IMR-90 (cell line): ENCODE data around the gene DNAH3. TPM values are rescaled to one million over a fixed set of nuclear protein-coding genes. Genes with fewer than 3 reads are reported as not detected.
A peak's percentile ranks its signal among the peaks of the same experiment; 100 is the strongest.

ENCODE experiments used
- ATAC-seq: fragments of 200-7000 bp; cut with Tn5 transposase; 2 replicates; pipeline ENCODE4 v1.9.1; 2020; ENCODE audit warnings: low read depth, mild to moderate bottlenecking, moderate library complexity
- BruUV-seq: library from RNA; stranded (reverse); fragments of 400-500 nt; replicated peaks from 2 replicates; lab custom pipeline; 2021; lab: Mats Ljungman, UMichigan
- CTCF ChIA-PET: fragments of 300-600 bp; formaldehyde crosslinking; extraction: SDS; loops from one replicate; lab custom pipeline; 2021; ENCODE audit warnings: antibody characterized with exemption; lab: Yijun Ruan, JAX
- POLR2A ChIA-PET: fragments of 300-600 bp; sonication (Branson Sonifier 250); formaldehyde crosslinking; loops from one replicate; lab custom pipeline; 2022; ENCODE audit warnings: antibody characterized with exemption; ENCODE audit not compliant: unreplicated experiment; lab: Charles Lee
- DNase-seq: peaks from one replicate; pipeline ENCODE4 v3.0.0; 2013
- H2AFZ ChIP-seq: replicated peaks from 2 replicates; pipeline ENCODE3; 2013; ENCODE audit warnings: low read length, mild to moderate bottlenecking; ENCODE audit not compliant: poor library complexity
- H2AK5ac ChIP-seq: 2 replicates; pipeline ENCODE4 v1.6.1; 2013; ENCODE audit warnings: low read depth, low read length, inconsistent platforms
- H2AK9ac ChIP-seq: replicated peaks from 2 replicates; pipeline ENCODE3; 2013; ENCODE audit warnings: mild to moderate bottlenecking, low read depth, low read length, moderate library complexity; ENCODE audit not compliant: poor library complexity
- H2BK120ac ChIP-seq: 2 replicates; pipeline ENCODE4 v1.6.1; 2013; ENCODE audit warnings: low read depth, low read length, inconsistent platforms
- H2BK15ac ChIP-seq: 3 replicates; pipeline ENCODE4 v1.6.1; 2013; ENCODE audit warnings: low read depth, low read length, inconsistent platforms
- H2BK20ac ChIP-seq: 2 replicates; pipeline ENCODE4 v1.6.1; 2013; ENCODE audit warnings: low read depth, mild to moderate bottlenecking, inconsistent platforms, low read length, moderate library complexity
- H2BK5ac ChIP-seq: 2 replicates; pipeline ENCODE4 v1.6.1; 2013; ENCODE audit warnings: mild to moderate bottlenecking, low read depth, low read length, inconsistent platforms; ENCODE audit not compliant: poor library complexity, severe bottlenecking
- H3K14ac ChIP-seq: replicated peaks from 2 replicates; pipeline ENCODE4 v1.6.1; 2013; ENCODE audit warnings: low read depth, low read length, inconsistent platforms
- H3K18ac ChIP-seq: 2 replicates; pipeline ENCODE4 v1.6.1; 2013; ENCODE audit warnings: low read depth, low read length, control low read depth
- H3K23ac ChIP-seq: 2 replicates; pipeline ENCODE4 v1.6.1; 2013; ENCODE audit warnings: low read depth, low read length, inconsistent platforms
- H3K27ac ChIP-seq: 2 replicates; pipeline ENCODE4 v1.5.1; 2013; ENCODE audit warnings: mild to moderate bottlenecking, control low read depth, low read length; ENCODE audit not compliant: insufficient read depth
- H3K27me3 ChIP-seq: 2 replicates; pipeline ENCODE4 v1.6.1; 2013; ENCODE audit warnings: low read length; ENCODE audit not compliant: control insufficient read depth, insufficient read depth
- H3K36me3 ChIP-seq: 2 replicates; pipeline ENCODE4 v1.6.1; 2013; ENCODE audit warnings: low read length, mixed read lengths; ENCODE audit not compliant: control insufficient read depth, insufficient read depth
- H3K4ac ChIP-seq: 2 replicates; pipeline ENCODE4 v1.6.1; 2013; ENCODE audit warnings: low read depth, low read length, inconsistent platforms
- H3K4me1 ChIP-seq: 2 replicates; pipeline ENCODE4 v1.6.1; 2013; ENCODE audit warnings: low read length, mixed read lengths; ENCODE audit not compliant: control insufficient read depth, insufficient read depth
- H3K4me2 ChIP-seq: 2 replicates; pipeline ENCODE4 v1.6.1; 2013; ENCODE audit warnings: low read depth, mild to moderate bottlenecking, control low read depth, low read length, moderate library complexity
- H3K4me3 ChIP-seq: 2 replicates; pipeline ENCODE4 v1.5.1; 2013; ENCODE audit warnings: low read depth, mild to moderate bottlenecking, control low read depth, low read length, moderate library complexity; ENCODE audit not compliant: insufficient read depth
- H3K56ac ChIP-seq: 2 replicates; pipeline ENCODE4 v1.6.1; 2013; ENCODE audit warnings: low read length, inconsistent platforms; ENCODE audit not compliant: insufficient read depth; ENCODE audit errors: extremely low read depth
- H3K79me1 ChIP-seq, 2 experiments: 2 replicates each; pipeline ENCODE4 v1.6.1; 2013; ENCODE audit warnings: low read length in 2 of 2, inconsistent platforms in 1 of 2, low read depth in 1 of 2
- H3K9ac ChIP-seq: 2 replicates; pipeline ENCODE4 v1.6.1; 2013; ENCODE audit warnings: low read depth, low read length, control low read depth
- H3K9me1 ChIP-seq: 2 replicates; pipeline ENCODE4 v1.6.1; 2013; ENCODE audit warnings: low read length, inconsistent platforms; ENCODE audit not compliant: insufficient read depth
- H3K9me3 ChIP-seq: 2 replicates; pipeline ENCODE4 v1.6.1; 2013; ENCODE audit warnings: low read length; ENCODE audit not compliant: control insufficient read depth, insufficient read depth
- H4K20me1 ChIP-seq: 2 replicates; pipeline ENCODE4 v1.6.1; 2013; ENCODE audit warnings: low read length, inconsistent platforms; ENCODE audit not compliant: insufficient read depth
- H4K5ac ChIP-seq: 2 replicates; pipeline ENCODE4 v1.6.1; 2013; ENCODE audit warnings: mild to moderate bottlenecking, low read depth, low read length, control low read depth
- H4K8ac ChIP-seq, 2 experiments: 2 replicates each; pipeline ENCODE4 v1.6.1; 2013; ENCODE audit warnings: low read depth in 2 of 2, low read length in 2 of 2, control low read depth in 1 of 2, inconsistent platforms in 1 of 2
- H4K91ac ChIP-seq: 2 replicates; pipeline ENCODE4 v1.6.1; 2013; ENCODE audit warnings: low read depth, low read length, inconsistent platforms; ENCODE audit not compliant: insufficient read depth
- POLR2A ChIP-seq: IDR thresholded peaks from 2 replicates; pipeline ENCODE4 v1.6.1; 2012; ENCODE audit warnings: mild to moderate bottlenecking, low read depth, low read length
- RAD21 ChIP-seq: IDR thresholded peaks from 2 replicates; pipeline ENCODE4 v1.6.1; 2012; ENCODE audit warnings: low read length, improper control_type of control experiment
- WGBS, 2 experiments: methylation state at CpG; one replicate each; pipeline versions ENCODE4 v1.1.5 to v1.1.7; 2013; ENCODE audit warnings: missing lambda C conversion rate in 2 of 2; ENCODE audit not compliant: insufficient read length in 1 of 2; ENCODE audit errors: extremely low coverage in 2 of 2; 5-methylcytosine and 5-hydroxymethylcytosine counted together
- dilution Hi-C: fragments of 300-500 bp; cut with HindIII; formaldehyde crosslinking; loops from one replicate; pipeline ENCODE4 v1.14.3; 2018; ENCODE audit warnings: low sequenced_read_pairs; ENCODE audit not compliant: unreplicated experiment
- in situ Hi-C: fragments of 300-500 bp; cut with MboI; formaldehyde crosslinking; loops from 3 replicates; pipeline ENCODE4 v1.14.3; 2019; ENCODE audit warnings: low sequenced_read_pairs, inconsistent platforms, mixed read lengths
- intact Hi-C: fragments of 100-400 bp; cut with micrococcal nuclease; formaldehyde crosslinking; loops from 2 replicates; pipeline ENCODE4 v1.10.0; 2022
- polyA plus RNA-seq, 3 experiments: library from polyadenylated mRNA; depleted of rRNA; stranded (reverse); fragments of >200 nt; gene quantifications; 2 replicates each; pipeline ENCODE4 v1.2.3, GENCODE V29; 2012; ENCODE audit warnings: low replicate concordance in 1 of 3
- total RNA-seq: library from RNA; depleted of rRNA; stranded (reverse); fragments of >200 nt; gene quantifications from 2 replicates; pipeline ENCODE4 v1.2.3, GENCODE V29; 2012

Gene DNAH3
- total and polyA plus RNA-seq, 2 of the 4 experiments (the other 2 are of a cell fraction): not detected

DNA sequence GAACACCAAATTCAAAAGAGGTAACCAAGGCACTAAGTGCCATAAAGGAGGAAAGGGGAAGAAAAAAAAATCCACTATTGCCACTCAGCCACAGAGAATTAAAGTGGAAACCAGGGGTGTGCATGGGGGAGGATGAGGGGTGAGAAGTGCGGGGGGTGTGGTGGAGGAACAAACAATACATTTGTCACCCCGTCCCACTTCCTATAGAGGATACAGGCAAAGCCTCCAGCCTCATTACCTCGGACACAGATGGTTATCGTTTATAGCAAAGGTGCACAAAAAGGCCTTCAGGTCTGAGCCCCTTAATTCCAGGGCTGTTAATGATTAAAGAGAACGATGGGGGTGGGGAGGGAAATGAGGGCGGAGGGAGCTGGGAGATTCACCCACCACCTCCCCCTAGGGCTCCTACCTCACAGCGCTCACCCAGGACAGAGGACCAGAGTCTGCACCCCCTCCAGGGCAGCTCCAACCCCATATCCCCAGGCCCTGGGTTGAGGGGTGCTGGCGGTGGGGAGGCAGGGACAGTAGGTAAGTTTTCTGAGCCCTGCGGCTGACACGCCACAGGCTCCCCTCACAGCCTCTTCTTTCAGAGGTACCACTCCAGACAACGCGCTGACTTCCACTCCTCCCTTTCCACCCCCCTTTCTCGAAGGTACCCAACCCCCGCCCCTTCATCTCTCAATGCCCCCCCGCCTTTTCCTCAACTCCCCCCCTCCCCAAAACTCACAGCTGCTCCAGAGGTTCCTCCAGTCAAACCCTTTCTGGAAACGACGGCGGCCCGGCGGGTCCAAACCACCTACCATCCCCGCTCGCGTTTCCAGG is 251.0 kb downstream of the DNAH3 start:
- BruUV-seq: no TSS peak
- ATAC-seq: peak; percentile 7; the same call in 1 of the 2 replicates

More for the DNA sequence above, 251.0 kb downstream of the DNAH3 start:
- peak overlapping the region; percentile 99 for H2AK9ac ChIP-seq
- H2BK120ac ChIP-seq: peak overlapping the region; percentile 36
- no peak; the same call in 1 of the 2 replicates for TF ChIP-seq RAD21
- TF ChIP-seq POLR2A: peak; percentile 71
- peak overlapping the region; percentile 100 for H3K27ac ChIP-seq
- peak overlapping the region; percentile 75 to 83 for H4K8ac ChIP-seq
- dilution Hi-C loops: no loop called here
- peaks cover 10% of the 10 kb centered on the region for H3K4me1 ChIP-seq
- peaks cover 41 to 84% of the 10 kb centered on the region in 2 experiments for H3K79me1 ChIP-seq
- H3K23ac ChIP-seq: peak overlapping the region; percentile 64
- H3K9me3 ChIP-seq: no peaks in the 10 kb centered on the region
- CTCF ChIA-PET: interaction anchor here (1.0 kb wide), 1 partner anchor 48 kb away, joined by 4 read pairs; no protein-coding TSS in a partner anchor
- H3K18ac ChIP-seq: peak overlapping the region; percentile 90
- in situ Hi-C loops: no loop called here
- H2BK5ac ChIP-seq: peak overlapping the region; percentile 95
- peak overlapping the region; percentile 81 for H2AFZ ChIP-seq
- peaks cover 37% of the 10 kb centered on the region for H4K20me1 ChIP-seq
- peak overlapping the region; percentile 100 for H3K4me3 ChIP-seq
- POLR2A ChIA-PET: interaction anchor here (0.6 to 1.0 kb wide), 3 partner anchors 15 to 50 kb away, joined by 3 to 9 read pairs (median 4); no protein-coding TSS in a partner anchor
- peak overlapping the region; percentile 92 for H4K5ac ChIP-seq
- H2BK15ac ChIP-seq: peak overlapping the region; percentile 8; the same call in 2 of the 3 replicates
- H3K56ac ChIP-seq: peak overlapping the region; percentile 82
- H4K91ac ChIP-seq: peak overlapping the region; percentile 82
- intact Hi-C loops: loop anchor here (1.0 to 5.0 kb wide), 5 partner anchors 48 to 402 kb away; partner anchors contain the start of gene LDAF1
- peak overlapping the region; percentile 33 for H2AK5ac ChIP-seq
- no peak overlapping the region for H2BK20ac ChIP-seq
- peak overlapping the region; percentile 96 for H3K14ac ChIP-seq
- peak overlapping the region; percentile 99 for H3K9ac ChIP-seq
- WGBS, 2 experiments: no CpG with 5 or more reads among the region's 23 CpGs
- no peaks in the 10 kb centered on the region for H3K27me3 ChIP-seq
- H3K4me2 ChIP-seq: peak overlapping the region; percentile 100
- peaks cover 12% of the 10 kb centered on the region for H3K9me1 ChIP-seq
- DNase-seq: no peak
- peaks cover 1% of the 10 kb centered on the region for H3K36me3 ChIP-seq
- peak overlapping the region; percentile 76 for H3K4ac ChIP-seq
